WI38 (cell line): ENCODE measurements around the gene BCAR3.

Source experiments
- H3K4me3 ChIP-seq: 2 replicates; pipeline ENCODE4 v1.5.1; 2011; ENCODE audit warnings: low read depth, mild to moderate bottlenecking, control low read depth, low read length
- TF ChIP-seq, protein P1 (sequence below): IDR thresholded peaks from 2 replicates; pipeline ENCODE4 v1.5.1; 2012; ENCODE audit warnings: low read depth, mild to moderate bottlenecking, control low read depth, low read length

BCAR3 gene

DNA sequence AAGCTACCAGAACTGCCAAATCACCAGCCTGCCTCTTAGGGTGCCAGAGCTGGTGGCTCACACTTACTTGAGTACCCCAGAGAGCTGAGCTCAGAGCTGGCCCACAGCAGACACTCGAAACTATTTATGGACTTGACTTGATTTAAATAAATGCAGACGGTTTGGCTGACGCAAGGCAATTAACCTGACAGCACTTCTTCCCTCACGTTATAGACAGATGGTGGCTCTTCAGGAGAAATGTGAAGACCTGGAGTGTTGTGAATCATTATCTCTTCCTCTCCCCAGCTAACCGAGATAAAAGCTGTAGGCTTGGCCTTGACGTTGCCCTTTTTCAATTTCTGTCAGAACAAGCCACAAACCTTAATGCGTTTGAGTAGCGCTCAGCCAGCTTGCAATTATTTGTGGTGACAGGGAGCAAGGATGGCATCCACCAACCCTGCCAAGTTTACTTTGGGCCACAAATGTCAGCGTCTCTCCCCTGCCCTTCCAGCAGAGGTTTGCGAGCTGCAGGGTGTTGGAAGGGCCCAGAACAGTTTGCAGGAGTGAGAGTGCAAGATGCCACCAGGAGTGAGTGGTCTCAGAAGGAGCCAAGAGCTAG, 34.0 kb upstream of the BCAR3 start:
- TF ChIP-seq, protein P1, sequence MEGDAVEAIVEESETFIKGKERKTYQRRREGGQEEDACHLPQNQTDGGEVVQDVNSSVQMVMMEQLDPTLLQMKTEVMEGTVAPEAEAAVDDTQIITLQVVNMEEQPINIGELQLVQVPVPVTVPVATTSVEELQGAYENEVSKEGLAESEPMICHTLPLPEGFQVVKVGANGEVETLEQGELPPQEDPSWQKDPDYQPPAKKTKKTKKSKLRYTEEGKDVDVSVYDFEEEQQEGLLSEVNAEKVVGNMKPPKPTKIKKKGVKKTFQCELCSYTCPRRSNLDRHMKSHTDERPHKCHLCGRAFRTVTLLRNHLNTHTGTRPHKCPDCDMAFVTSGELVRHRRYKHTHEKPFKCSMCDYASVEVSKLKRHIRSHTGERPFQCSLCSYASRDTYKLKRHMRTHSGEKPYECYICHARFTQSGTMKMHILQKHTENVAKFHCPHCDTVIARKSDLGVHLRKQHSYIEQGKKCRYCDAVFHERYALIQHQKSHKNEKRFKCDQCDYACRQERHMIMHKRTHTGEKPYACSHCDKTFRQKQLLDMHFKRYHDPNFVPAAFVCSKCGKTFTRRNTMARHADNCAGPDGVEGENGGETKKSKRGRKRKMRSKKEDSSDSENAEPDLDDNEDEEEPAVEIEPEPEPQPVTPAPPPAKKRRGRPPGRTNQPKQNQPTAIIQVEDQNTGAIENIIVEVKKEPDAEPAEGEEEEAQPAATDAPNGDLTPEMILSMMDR = no peak
- H3K4me3 ChIP-seq = no peak overlapping the region

DNA sequence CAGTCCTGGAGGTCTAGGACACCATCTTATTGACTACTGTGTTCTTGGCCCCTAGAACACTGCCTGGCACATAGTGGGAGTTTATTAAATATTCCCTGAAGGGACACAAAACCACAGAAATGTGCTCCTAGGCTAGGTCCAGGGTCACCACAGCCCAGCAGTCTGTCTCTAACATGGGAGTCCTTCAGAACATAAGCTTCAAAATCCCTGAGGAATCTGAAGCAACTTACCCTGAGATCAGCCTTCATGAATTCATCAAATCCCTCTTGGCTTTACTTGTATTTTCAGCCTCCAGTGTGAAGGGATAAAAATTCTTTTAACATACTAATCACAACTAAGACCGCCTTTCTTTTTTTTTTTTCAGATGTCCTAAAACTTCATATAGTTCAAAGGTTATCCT, 32.7 kb upstream of the BCAR3 start:
- H3K4me3 ChIP-seq = no peak overlapping the region
- TF ChIP-seq, protein P1 = no peak

- TF ChIP-seq, protein P1 = no peak
- H3K4me3 ChIP-seq = no peak overlapping the region
Observed at GRCh38 chr1:93713341-93713740, 31.7 kb upstream of the BCAR3 start.

DNA sequence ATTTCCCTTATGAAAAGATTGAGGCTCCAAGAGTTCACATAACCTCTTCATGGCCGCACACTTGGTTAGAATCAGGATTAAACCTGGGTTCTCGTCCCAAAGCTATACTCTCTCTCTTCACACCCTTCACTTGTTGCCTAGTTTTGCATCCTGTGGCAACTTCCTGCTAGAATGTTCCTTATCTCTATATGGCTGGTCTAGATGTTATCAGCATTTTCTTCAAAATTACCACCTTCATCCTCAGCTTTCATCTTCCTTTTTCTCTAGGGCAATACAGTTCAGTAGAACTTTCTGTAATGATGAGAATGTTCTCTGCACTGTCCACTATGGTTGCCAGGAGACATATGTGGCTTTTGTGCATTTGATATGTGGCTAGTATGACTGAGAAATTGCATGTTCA, 31.1 kb upstream of the BCAR3 start:
- TF ChIP-seq, protein P1 = no peak
- no peak overlapping the region for H3K4me3 ChIP-seq

DNA sequence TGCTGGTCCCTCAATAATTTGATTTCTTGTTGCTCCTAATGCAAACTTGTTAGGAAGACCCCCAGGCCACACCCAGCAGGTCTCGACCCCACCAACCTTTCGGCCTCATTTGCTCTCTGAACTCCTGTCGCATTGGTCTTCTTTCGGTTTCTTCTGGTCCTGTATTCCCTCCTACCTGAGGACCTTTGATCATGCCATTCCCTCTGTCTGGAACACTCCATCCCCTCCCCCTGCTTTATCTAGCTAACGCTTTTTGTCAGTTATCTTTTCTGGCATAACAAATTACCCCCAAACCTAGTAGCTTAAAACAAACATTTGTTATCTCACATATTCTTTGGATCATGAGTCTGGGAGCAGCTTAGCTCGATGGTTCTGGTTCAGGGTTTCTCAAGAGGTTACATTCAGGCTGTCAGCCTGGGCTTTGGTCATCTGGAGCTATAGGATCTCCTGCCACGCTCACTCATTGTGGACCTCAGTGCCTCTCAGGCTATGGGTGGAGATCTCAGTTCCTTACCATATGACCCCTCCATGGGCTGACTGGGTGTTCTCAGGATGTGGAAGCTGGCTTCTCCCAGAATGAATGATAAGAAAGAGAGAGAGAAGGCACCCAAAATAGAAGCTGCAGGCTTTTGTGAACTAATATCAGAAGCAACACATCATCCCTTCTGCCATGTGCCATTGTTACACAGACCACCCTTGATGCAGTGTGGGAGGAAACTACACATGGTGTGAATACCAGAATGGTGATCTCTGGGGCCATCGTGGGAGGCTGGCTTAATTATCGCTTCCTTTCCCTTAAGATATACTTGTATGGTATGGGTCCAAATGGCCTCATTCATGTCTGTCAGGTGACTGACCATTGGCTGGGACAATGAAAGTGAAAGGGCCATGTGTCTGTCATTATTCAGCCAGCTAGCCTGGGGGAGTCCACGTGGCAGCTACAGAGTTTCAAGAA, 29.1 kb upstream of the BCAR3 start:
- TF ChIP-seq, protein P1 = no peak
- H3K4me3 ChIP-seq = no peak overlapping the region

- TF ChIP-seq, protein P1 = no peak
- no peak overlapping the region for H3K4me3 ChIP-seq
Observed at GRCh38 chr1:93708734-93709481, 27.3 kb upstream of the BCAR3 start.
